Breast epithelium (tissue), 3 donors: ENCODE results near the gene MFSD8.

Experiments used
- CTCF ChIP-seq, 3 donors: fragments of 450-650 bp; IDR thresholded peaks; one replicate each; pipeline ENCODE4 v1.5.1; 2016 to 2017; ENCODE audit warnings: antibody characterized with exemption in 3 of 3, mild to moderate bottlenecking in 3 of 3, moderate library complexity in 3 of 3
- POLR2A ChIP-seq: fragments of 450-650 bp; IDR thresholded peaks from one replicate; pipeline ENCODE4 v1.6.1; 2016; ENCODE audit warnings: antibody characterized with exemption, mild to moderate bottlenecking, moderate library complexity

DNA sequence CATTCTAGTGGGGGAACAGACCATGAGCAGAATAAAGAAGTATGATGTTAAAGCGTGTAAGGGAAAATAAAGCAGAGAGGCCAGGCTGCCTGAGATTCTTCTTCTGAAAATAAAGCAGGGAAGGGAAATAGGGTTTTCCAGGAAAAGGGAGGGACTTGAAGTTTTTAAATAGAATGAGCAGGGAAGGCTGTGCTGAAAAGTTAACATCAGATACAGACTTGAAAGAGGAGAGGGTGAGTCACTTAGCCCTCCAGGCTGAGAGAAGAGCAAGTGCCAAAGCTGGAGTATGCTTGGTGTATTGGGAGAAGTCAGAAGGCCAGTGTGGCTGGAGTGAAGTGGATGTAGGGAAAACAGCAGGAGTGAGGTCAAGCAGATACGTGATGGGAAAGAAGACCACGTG lies 94.3 kb downstream of the MFSD8 start:
- TF ChIP-seq CTCF (IDR thresholded peaks at IDR 0.05) (no peak), POLR2A (no peak)
